Central memory CD8-positive, alpha-beta T cell (primary cell): ENCODE measurements around the gene MAPK8IP3.

Experiments used
- ATAC-seq: fragments of 150-1000 bp; cut with Tn5 transposase; replicated peaks from 2 replicates; pipeline ENCODE4 v1.10.0; 2022; ENCODE audit warnings: mild to moderate bottlenecking, moderate FRiP score, moderate number of reproducible peaks; ENCODE audit not compliant: poor library complexity, severe bottlenecking; ENCODE audit errors: extremely low read depth
- DNase-seq, 2 donors: peaks; one replicate each; pipeline ENCODE4 v3.0.0; 2021; ENCODE audit warnings: low spot score in 2 of 2
- H3K27ac Mint-ChIP-seq: one replicate; pipeline ENCODE4 v1.8.0; 2022; ENCODE audit warnings: low read depth, mild to moderate bottlenecking, moderate library complexity, mixed read lengths
- H3K27me3 Mint-ChIP-seq: one replicate; pipeline ENCODE4 v1.8.0; 2022; ENCODE audit warnings: mixed read lengths
- H3K36me3 Mint-ChIP-seq: one replicate; pipeline ENCODE4 v1.8.0; 2022; ENCODE audit warnings: mild to moderate bottlenecking, moderate library complexity, mixed read lengths; ENCODE audit not compliant: insufficient read depth
- H3K4me1 Mint-ChIP-seq: one replicate; pipeline ENCODE4 v1.8.0; 2022; ENCODE audit warnings: mixed read lengths
- H3K4me3 Mint-ChIP-seq: one replicate; pipeline ENCODE4 v1.8.0; 2022; ENCODE audit warnings: mild to moderate bottlenecking, moderate library complexity, mixed read lengths
- H3K9me3 Mint-ChIP-seq: one replicate; pipeline ENCODE4 v1.8.0; 2022; ENCODE audit warnings: mixed read lengths

Gene MAPK8IP3

GRCh38 chr16:1752853-1753252 lies 46.9 kb downstream of the MAPK8IP3 start:
- DNase-seq = no peak
- Mint-ChIP-seq H3K27ac (no peak overlapping the region), H3K4me1 (peaks cover 7% of the 10 kb centered on the region), H3K9me3 (no peaks in the 10 kb centered on the region), H3K36me3 (peaks cover 35% of the 10 kb centered on the region), H3K4me3 (no peak overlapping the region), H3K27me3 (no peaks in the 10 kb centered on the region)
- no peak for ATAC-seq

GRCh38 chr16:1754204-1754603 lies 48.2 kb downstream of the MAPK8IP3 start:
- Mint-ChIP-seq H3K4me3 (no peak overlapping the region), H3K4me1 (peaks cover 8% of the 10 kb centered on the region), H3K27me3 (no peaks in the 10 kb centered on the region), H3K27ac (no peak overlapping the region), H3K36me3 (peaks cover 34% of the 10 kb centered on the region), H3K9me3 (no peaks in the 10 kb centered on the region)
- ATAC-seq (no peak), DNase-seq (no peak)

GRCh38 chr16:1757714-1758461 lies 51.9 kb downstream of the MAPK8IP3 start:
- Mint-ChIP-seq H3K9me3 (no peaks in the 10 kb centered on the region), H3K4me3 (no peak overlapping the region), H3K27me3 (no peaks in the 10 kb centered on the region), H3K36me3 (peaks cover 24% of the 10 kb centered on the region), H3K27ac (peak overlapping the region; percentile 53), H3K4me1 (peaks cover 8% of the 10 kb centered on the region)
- DNase-seq (no peak), ATAC-seq (no peak)

- Mint-ChIP-seq H3K4me3 (no peak overlapping the region), H3K27me3 (no peaks in the 10 kb centered on the region), H3K27ac (no peak overlapping the region), H3K4me1 (peaks cover 8% of the 10 kb centered on the region), H3K9me3 (no peaks in the 10 kb centered on the region), H3K36me3 (peaks cover 24% of the 10 kb centered on the region)
- no peak for ATAC-seq
- DNase-seq = no peak
These were observed 52.9 kb downstream of the MAPK8IP3 start for GRCh38 chr16:1758923-1759322.

GRCh38 chr16:1759511-1759910 lies 53.5 kb downstream of the MAPK8IP3 start:
- no peak for ATAC-seq
- peaks cover 26% of the 10 kb centered on the region for H3K36me3 Mint-ChIP-seq
- no peaks in the 10 kb centered on the region for H3K27me3 Mint-ChIP-seq
- no peak for DNase-seq
- H3K4me3 Mint-ChIP-seq = no peak overlapping the region
- H3K9me3 Mint-ChIP-seq = no peaks in the 10 kb centered on the region
- H3K4me1 Mint-ChIP-seq = peaks cover 8% of the 10 kb centered on the region
- H3K27ac Mint-ChIP-seq = no peak overlapping the region

GRCh38 chr16:1760911-1761310 lies 54.9 kb downstream of the MAPK8IP3 start:
- Mint-ChIP-seq H3K4me1 (peaks cover 8% of the 10 kb centered on the region), H3K9me3 (no peaks in the 10 kb centered on the region), H3K36me3 (peaks cover 21% of the 10 kb centered on the region), H3K27ac (no peak overlapping the region), H3K27me3 (no peaks in the 10 kb centered on the region), H3K4me3 (no peak overlapping the region)
- DNase-seq (no peak), ATAC-seq (no peak)

- no peak overlapping the region for H3K27ac Mint-ChIP-seq
- DNase-seq = no peak
- no peak for ATAC-seq
These were observed 55.8 kb downstream of the MAPK8IP3 start for GRCh38 chr16:1761751-1762150.

GRCh38 chr16:1762196-1762878 lies 56.3 kb downstream of the MAPK8IP3 start:
- Mint-ChIP-seq H3K9me3 (no peaks in the 10 kb centered on the region), H3K4me1 (peaks cover 6% of the 10 kb centered on the region), H3K27me3 (no peaks in the 10 kb centered on the region), H3K4me3 (no peak overlapping the region), H3K27ac (no peak overlapping the region), H3K36me3 (peaks cover 21% of the 10 kb centered on the region)
- ATAC-seq = no peak
- DNase-seq = no peak

More at GRCh38 chr16:1761751-1762150, 55.8 kb downstream of the MAPK8IP3 start:
- Mint-ChIP-seq H3K9me3 (no peaks in the 10 kb centered on the region), H3K27me3 (no peaks in the 10 kb centered on the region), H3K4me3 (no peak overlapping the region), H3K36me3 (peaks cover 22% of the 10 kb centered on the region), H3K4me1 (peaks cover 8% of the 10 kb centered on the region)

- ATAC-seq (no peak), DNase-seq (no peak)
- no peaks in the 10 kb centered on the region for H3K27me3 Mint-ChIP-seq
- H3K4me3 Mint-ChIP-seq = no peak overlapping the region
- H3K36me3 Mint-ChIP-seq = peaks cover 19% of the 10 kb centered on the region
- H3K27ac Mint-ChIP-seq = no peak overlapping the region
- no peaks in the 10 kb centered on the region for H3K9me3 Mint-ChIP-seq
- no peaks in the 10 kb centered on the region for H3K4me1 Mint-ChIP-seq
These were observed 57.0 kb downstream of the MAPK8IP3 start for GRCh38 chr16:1762879-1763520.

- no peaks in the 10 kb centered on the region for H3K9me3 Mint-ChIP-seq
- H3K27me3 Mint-ChIP-seq = no peaks in the 10 kb centered on the region
- no peaks in the 10 kb centered on the region for H3K4me1 Mint-ChIP-seq
- ATAC-seq = no peak
- no peak overlapping the region for H3K27ac Mint-ChIP-seq
- no peak for DNase-seq
- peaks cover 20% of the 10 kb centered on the region for H3K36me3 Mint-ChIP-seq
- no peak overlapping the region for H3K4me3 Mint-ChIP-seq
These were observed 57.8 kb downstream of the MAPK8IP3 start for GRCh38 chr16:1763521-1764511.

GRCh38 chr16:1764971-1765370 lies 59.0 kb downstream of the MAPK8IP3 start:
- Mint-ChIP-seq H3K4me1 (peaks cover 2% of the 10 kb centered on the region), H3K36me3 (peaks cover 22% of the 10 kb centered on the region)
- no peak for ATAC-seq

GRCh38 chr16:1765826-1766225 lies 59.8 kb downstream of the MAPK8IP3 start:
- ATAC-seq (no peak), DNase-seq (no peak)
- Mint-ChIP-seq H3K4me3 (no peak overlapping the region), H3K9me3 (no peaks in the 10 kb centered on the region), H3K4me1 (peaks cover 6% of the 10 kb centered on the region), H3K36me3 (peaks cover 22% of the 10 kb centered on the region), H3K27me3 (no peaks in the 10 kb centered on the region), H3K27ac (no peak overlapping the region)

More at GRCh38 chr16:1764971-1765370, 59.0 kb downstream of the MAPK8IP3 start:
- no peak for DNase-seq
- Mint-ChIP-seq H3K27ac (no peak overlapping the region), H3K4me3 (no peak overlapping the region), H3K9me3 (no peaks in the 10 kb centered on the region), H3K27me3 (no peaks in the 10 kb centered on the region)
